ENCODE data around the gene DHX40. TPM values are rescaled to one million over a fixed set of nuclear protein-coding genes. Genes with fewer than 3 reads are reported as not detected.
A peak's percentile ranks its signal among the peaks of the same experiment; 100 is the strongest.
"Not testable (repeated sequence)": the region's sequence is repeated elsewhere in the genome, so short reads cannot be mapped to it uniquely, and the experiment has no call there.

The DHX40 gene
- total RNA-seq, 1 donor from 2014 or later = 20.9 TPM

- intact Hi-C loops (cut with micrococcal nuclease); DNase-seq; ATAC-seq: not testable (repeated sequence)
These were observed 16.4 kb upstream of the DHX40 start for GRCh38 chr17:59548985-59549384.

GRCh38 chr17:59550703-59551102 lies 14.7 kb upstream of the DHX40 start:
- no peak for DNase-seq
- ATAC-seq = no peak
- intact Hi-C loops (cut with micrococcal nuclease) = no loop called here

GRCh38 chr17:59558039-59558438 lies 7.4 kb upstream of the DHX40 start:
- ATAC-seq (no peak), DNase-seq (no peak)
- intact Hi-C loops (cut with micrococcal nuclease) = no loop called here

GRCh38 chr17:59558953-59559352 lies 6.5 kb upstream of the DHX40 start:
- DNase-seq (no peak), ATAC-seq (no peak)
- intact Hi-C loops (cut with micrococcal nuclease) = no loop called here

- ATAC-seq (no peak), DNase-seq (no peak)
- intact Hi-C loops (cut with micrococcal nuclease) = no loop called here
These were observed 4.4 kb upstream of the DHX40 start for GRCh38 chr17:59561042-59561441.

- DNase-seq = peak; percentile 51
- peak; percentile 77 for ATAC-seq
- intact Hi-C loops (cut with micrococcal nuclease) = no loop called here
These were observed 532 bp downstream of the DHX40 start for GRCh38 chr17:59565959-59566324.

GRCh38 chr17:59569151-59569550 lies 3.7 kb downstream of the DHX40 start:
- DNase-seq; ATAC-seq; intact Hi-C loops (cut with micrococcal nuclease): not testable (repeated sequence)

- DNase-seq = no peak
- intact Hi-C loops (cut with micrococcal nuclease) = no loop called here
- ATAC-seq = no peak
These were observed 7.0 kb downstream of the DHX40 start for GRCh38 chr17:59572301-59572924.

GRCh38 chr17:59584168-59584567 lies 18.8 kb downstream of the DHX40 start:
- ATAC-seq; DNase-seq; intact Hi-C loops (cut with micrococcal nuclease): not testable (repeated sequence)

- ATAC-seq (no peak), DNase-seq (no peak)
- intact Hi-C loops (cut with micrococcal nuclease) = no loop called here
These were observed 34.8 kb downstream of the DHX40 start for GRCh38 chr17:59600169-59600568.

- ATAC-seq (no peak), DNase-seq (no peak)
- intact Hi-C loops (cut with micrococcal nuclease) = no loop called here
These were observed 35.7 kb downstream of the DHX40 start for GRCh38 chr17:59601130-59601529.

GRCh38 chr17:59607061-59607460 lies 41.7 kb downstream of the DHX40 start:
- intact Hi-C loops (cut with micrococcal nuclease) = no loop called here
- DNase-seq (no peak), ATAC-seq (no peak)

GRCh38 chr17:59607817-59608403 lies 42.5 kb downstream of the DHX40 start:
- intact Hi-C loops (cut with micrococcal nuclease) = no loop called here
- no peak for ATAC-seq
- no peak for DNase-seq

- no peak for DNase-seq
- no peak for ATAC-seq
- intact Hi-C loops (cut with micrococcal nuclease) = no loop called here
These were observed 46.1 kb downstream of the DHX40 start for GRCh38 chr17:59611503-59611902.

- ATAC-seq (no peak), DNase-seq (no peak)
- intact Hi-C loops (cut with micrococcal nuclease) = no loop called here
These were observed 51.0 kb downstream of the DHX40 start for GRCh38 chr17:59616253-59616920.

GRCh38 chr17:59617156-59617732 lies 51.8 kb downstream of the DHX40 start:
- intact Hi-C loops (cut with micrococcal nuclease) = no loop called here
- ATAC-seq (no peak), DNase-seq (no peak)

GRCh38 chr17:59619035-59619297 lies 53.6 kb downstream of the DHX40 start:
- DNase-seq = no peak
- no peak for ATAC-seq
- intact Hi-C loops (cut with micrococcal nuclease) = no loop called here

GRCh38 chr17:59619298-59620063 lies 54.1 kb downstream of the DHX40 start, which contains the start of gene CLTC:
CLTC (plus strand) TSS chr17:59619895; CDS start chr17:59620132, 237 bp downstream.
- ATAC-seq = peak; percentile 93
- peak; percentile 94 for DNase-seq
- intact Hi-C loops (cut with micrococcal nuclease) = no loop called here

GRCh38 chr17:59620064-59620359 lies 54.6 kb downstream of the DHX40 start:
- no peak for ATAC-seq
- intact Hi-C loops (cut with micrococcal nuclease) = no loop called here
- no peak for DNase-seq
